GM18499 (cell line): ENCODE results near the gene EGFL7.

Source experiments
- ATAC-seq: cut with Tn5 transposase; IDR thresholded peaks from one replicate; pipeline ENCODE4 v1.9.1; 2021; ENCODE audit warnings: moderate number of reproducible peaks; ENCODE audit not compliant: insufficient read depth, unreplicated experiment

EGFL7 gene

GRCh38 chr9:136658849-136659535 lies 3.7 kb upstream of the EGFL7 start:
- no peak for ATAC-seq

DNA sequence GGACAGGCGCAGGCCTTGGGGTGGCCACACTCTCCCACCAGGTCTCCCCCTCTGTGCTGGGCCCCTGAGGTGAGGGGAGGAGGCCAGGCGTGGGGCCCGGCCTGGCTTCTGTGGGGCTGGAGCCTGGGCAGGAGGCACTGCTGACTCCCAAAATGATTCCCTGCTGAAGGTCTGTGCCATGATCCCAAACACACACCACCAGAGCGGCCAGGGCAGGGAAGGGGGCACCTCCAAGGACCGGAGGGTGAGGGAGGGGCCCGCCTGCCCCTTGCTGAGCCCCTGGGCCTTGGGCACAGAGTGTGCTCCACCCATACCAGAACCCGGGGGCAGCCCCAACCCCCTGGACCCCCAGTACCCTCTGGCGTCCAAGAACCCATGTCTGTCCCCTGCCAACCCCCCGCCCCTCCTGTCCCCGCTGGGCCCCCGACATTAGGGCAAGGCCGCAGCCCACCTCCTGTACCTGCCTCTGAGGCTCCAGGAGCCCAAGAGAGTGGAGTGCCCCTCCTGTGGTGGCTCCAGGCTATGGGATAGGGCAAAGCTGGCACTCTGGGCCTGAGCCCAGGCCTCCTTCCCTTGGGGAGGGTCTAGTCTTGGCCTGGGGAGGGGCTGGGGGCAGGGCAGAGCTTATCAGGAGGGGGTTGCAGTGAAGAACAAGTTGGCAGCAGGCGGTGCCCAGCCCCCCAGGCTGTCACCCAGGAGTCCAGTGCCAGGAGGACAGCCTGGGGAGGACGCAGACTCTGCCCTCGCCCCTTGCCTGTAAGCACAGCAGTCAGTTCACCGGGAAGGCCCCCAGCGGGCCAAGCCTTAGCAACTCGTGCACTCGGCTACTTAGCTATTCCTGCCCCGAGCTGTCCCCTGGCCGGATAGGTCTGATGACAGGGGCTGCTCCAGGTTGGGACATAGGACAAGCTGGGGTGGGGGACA lies 2.6 kb upstream of the EGFL7 start:
- no peak for ATAC-seq

DNA sequence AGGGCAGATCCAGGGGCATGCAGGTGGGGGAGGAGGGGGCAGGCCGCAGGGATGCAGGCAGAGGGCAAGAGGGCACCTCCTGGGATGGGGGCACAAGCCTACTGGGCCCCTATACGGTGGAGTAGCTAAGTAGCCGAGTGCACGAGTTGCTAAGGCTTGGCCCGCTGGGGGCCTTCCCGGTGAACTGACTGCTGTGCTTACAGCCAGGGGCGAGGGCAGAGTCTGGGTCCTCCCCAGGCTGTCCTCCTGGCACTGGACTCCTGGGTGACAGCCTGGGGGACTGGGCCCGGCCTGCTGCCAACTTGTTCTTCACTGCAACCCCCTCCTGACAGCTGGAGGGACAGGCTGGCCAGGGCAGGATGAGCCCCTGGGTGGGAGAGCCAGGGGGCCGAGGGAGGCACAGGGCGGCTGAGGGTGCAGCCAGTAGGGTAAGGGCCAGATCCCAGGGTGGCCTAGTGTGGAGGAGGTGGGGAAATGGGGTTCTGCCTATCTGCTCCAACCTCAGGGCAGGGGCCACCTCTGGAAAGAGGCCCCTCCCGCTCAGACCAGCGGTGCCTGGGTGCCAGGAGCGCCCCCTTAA lies 1.7 kb upstream of the EGFL7 start:
- ATAC-seq, result no peak

GRCh38 chr9:136661641-136662325 lies 933 bp upstream of the EGFL7 start:
- ATAC-seq, result no peak

DNA sequence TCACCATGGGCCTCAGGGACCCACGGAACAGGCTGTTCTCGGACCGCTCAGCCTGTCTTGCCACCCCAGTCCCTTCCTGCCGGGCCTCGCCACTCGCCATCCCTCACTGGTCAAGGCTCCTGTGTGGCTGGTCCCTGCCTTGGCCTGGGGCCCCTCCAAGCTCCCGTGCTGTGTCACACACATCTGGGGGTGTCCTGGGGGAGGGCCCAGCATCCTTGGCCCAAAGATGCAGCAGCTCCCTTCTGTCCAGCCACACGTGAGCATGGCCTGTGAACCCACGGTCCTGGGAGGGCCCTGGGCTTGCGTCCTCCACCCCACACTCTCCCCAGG lies 425 bp upstream of the EGFL7 start:
- ATAC-seq, result no peak

GRCh38 chr9:136664000-136664915 lies 1.5 kb downstream of the EGFL7 start:
- ATAC-seq, result no peak

DNA sequence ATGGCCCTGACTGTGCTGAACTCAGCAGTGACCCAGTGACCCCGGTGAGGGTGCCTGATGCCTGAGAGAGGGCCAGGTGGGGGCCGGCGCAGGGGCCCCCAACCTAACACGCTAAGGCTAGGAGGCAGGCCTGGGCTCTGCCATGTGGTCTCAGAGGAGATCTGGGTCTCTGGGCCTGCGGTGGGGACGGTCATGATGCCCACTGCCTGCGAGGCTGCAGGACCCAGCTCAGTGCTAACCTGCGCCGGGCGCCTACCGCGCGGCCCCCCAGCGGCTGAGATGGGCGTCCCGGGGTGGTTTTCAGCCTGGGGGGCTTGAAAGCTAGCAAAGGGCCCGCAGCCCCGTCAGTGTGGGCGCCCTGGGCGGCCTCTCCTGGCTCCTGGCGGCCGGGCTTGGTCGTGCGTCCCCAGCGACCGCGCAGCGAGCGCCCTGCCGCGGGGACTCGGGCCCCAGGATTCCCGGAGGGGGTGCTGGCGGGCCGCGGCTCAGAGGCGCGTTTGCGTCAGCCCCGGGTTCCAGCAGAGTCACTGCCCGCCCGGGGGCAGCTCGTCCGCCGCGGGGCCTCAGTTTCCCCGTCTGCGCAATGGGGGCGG lies 2.5 kb downstream of the EGFL7 start:
- no peak for ATAC-seq

DNA sequence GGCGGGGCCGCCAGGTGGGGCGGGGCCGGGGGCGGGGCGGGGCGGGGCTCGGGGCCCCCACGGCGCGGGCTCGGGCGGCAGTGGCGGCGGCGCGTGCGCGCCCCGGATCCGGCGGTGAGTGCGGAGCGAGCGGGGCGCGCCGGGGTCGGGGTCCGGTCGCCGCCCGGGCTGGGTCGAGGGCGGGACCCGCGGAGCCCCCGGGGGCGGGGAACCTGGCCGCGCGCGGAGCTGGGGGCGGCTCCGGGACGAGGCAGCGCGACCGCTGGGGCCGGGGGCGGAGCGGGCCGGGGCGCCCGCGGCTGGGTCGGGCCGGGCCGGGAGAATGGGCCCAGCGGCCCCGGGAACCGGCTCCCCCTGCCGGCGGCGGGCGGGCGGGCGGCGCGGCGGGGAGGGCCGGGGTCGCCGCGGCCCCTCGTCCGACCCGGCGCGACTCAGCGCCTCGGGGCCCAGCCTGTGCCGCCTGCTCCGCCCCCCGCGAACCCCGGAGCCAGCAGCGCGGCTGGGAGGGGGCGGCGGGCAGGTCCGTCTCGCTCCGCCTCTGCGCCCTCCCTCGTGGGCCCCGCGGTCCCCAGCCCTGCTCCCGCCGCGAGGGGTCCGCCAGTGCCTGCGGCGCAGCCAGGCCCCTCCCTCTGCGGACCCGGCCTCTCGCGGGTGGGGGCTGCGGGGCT lies 3.1 kb downstream of the EGFL7 start:
- no peak for ATAC-seq

DNA sequence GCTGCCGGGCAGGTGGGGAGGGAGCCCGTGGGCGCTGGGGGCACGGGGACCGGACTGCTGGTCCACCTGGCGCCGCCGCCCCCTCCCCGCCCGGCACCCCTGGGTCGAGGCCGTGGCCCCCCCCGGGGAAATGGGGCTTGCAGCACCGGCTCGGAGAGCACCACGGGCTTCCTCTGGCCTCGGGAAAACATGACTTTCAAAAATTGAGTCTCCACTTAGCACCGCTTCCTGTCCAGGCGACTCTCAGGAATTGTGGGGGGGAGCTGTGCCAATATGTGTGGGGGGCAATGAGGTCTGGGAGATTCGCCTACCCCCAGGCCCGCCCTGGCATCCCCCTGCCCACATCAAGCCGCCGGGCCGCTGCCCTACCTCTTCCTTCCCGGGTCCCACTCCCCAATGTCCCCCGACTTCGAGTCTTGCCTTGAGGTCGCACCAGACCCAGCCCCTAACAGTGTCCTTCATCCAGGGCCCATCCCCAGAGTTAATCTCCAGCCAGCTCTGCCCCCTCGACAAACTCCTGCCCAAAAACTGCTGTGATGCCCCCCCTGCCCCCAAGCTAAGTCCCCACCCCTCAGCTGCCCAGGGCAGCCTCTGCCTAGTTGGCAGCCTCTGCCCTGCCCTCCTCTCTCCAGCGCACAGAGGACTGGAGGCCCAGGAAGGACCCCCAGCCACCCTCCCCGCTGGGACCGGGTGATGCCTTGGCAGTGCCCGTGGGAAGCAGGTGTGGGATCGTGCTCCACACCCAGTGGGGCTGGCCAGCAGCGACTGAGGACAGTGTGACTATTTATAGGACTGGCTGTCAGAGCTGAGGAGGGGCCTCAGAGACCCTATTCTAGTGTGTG lies 3.9 kb downstream of the EGFL7 start:
- ATAC-seq, result no peak

DNA sequence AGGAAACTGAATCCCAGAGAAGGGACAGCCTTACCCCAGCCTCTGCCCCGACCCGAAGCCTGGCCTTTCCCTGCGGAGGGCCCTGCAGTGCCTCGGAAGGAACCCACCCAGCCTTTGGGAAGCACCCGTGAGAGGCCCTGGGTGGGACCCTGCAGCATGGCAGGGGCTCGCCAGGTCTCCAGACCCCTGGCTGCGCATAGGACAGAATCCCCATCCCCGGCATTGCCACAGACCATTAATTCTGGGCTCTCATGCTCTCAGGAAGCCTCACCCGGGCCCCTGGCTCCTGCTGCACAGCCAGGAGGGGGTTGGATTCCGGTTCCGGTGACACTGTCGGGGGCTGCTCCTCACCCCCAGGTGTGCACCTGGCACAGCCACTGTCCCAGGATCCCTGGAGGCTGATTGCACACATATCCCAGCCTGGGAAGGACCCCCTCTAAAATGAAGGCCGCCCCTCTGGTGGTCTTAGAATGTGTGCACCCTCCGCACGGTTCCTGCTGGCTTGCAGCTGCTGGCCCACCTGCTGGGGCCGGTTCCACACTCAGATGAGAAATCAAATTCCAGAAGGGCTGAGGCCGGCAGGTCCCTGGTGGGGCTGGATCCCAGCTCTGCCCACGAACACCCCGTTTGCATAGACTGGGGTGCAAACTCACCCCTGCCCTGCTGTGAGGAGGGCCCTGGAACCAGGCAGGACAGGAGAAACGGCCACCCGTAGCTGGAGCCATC lies 4.7 kb downstream of the EGFL7 start:
- ATAC-seq, result no peak

- ATAC-seq, result no peak
Measured at GRCh38 chr9:136667940-136668760, 5.4 kb downstream of the EGFL7 start.

GRCh38 chr9:136668983-136669790 lies 6.5 kb downstream of the EGFL7 start:
- ATAC-seq, result no peak

DNA sequence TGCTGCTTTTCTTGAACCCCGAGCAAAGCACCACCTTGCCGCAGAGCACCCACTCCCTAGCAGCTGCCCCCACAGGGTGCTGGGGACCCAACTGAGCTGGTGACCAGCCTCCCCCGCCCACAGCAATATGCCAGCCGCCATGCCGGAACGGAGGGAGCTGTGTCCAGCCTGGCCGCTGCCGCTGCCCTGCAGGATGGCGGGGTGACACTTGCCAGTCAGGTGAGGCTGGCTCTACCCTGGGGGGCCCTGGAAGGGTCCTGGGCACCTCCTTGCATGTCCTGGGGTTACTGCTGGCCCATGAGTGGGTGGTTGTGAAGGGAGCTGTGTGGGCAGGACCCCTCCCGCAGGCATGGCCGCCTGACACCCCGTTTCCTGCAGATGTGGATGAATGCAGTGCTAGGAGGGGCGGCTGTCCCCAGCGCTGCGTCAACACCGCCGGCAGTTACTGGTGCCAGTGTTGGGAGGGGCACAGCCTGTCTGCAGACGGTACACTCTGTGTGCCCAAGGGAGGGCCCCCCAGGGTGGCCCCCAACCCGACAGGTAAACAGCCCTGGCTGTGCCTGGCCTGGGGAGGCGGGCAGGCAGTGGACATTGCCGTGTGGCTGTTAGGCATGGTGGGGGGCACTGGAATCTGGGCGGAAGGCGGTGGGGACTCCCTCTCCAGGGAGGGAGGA lies 7.2 kb downstream of the EGFL7 start:
- no peak for ATAC-seq

- ATAC-seq, result no peak
Measured at GRCh38 chr9:136670576-136671253, 8.0 kb downstream of the EGFL7 start.

DNA sequence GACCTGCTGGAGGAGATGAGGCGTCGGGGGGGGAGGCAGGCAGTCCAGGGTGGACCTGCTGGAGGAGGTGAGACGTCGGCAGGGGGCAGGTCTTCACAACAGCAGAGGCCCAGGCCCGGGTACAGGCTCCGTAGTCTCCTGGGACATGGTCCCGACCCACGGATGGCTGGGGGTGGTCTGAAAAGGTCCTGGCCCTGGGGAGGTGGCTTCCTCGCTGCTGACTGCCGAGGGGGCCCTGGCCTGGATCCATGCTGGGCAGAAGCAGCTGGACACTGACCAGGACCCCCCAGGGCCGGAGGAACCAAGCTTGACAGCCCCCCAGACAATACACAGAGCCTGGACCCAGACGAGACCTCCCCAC lies 8.5 kb downstream of the EGFL7 start:
- no peak for ATAC-seq
